PC-3 (cell line): ENCODE data around the gene AUTS2. TPM values are rescaled to one million over a fixed set of nuclear protein-coding genes. Genes with fewer than 3 reads are reported as not detected.

Source experiments
- ATAC-seq: fragments of 200-7000 bp; cut with Tn5 transposase; 2 replicates; pipeline ENCODE4 v1.9.1; 2020; ENCODE audit warnings: mild to moderate bottlenecking, moderate library complexity
- BruUV-seq: library from RNA; stranded (reverse); fragments of 400-500 nt; replicated peaks from 2 replicates; lab custom pipeline; 2021; lab: Mats Ljungman, UMichigan
- CTCF ChIA-PET: fragments of 300-600 bp; sonication (Branson Sonifier 250); formaldehyde crosslinking; loops from one replicate; lab custom pipeline; 2022; ENCODE audit warnings: antibody characterized with exemption; lab: Charles Lee
- POLR2A ChIA-PET: fragments of 300-600 bp; sonication (Branson Sonifier 250); formaldehyde crosslinking; loops from one replicate; lab custom pipeline; 2022; ENCODE audit warnings: antibody characterized with exemption; ENCODE audit not compliant: unreplicated experiment; lab: Charles Lee
- DNase-seq: peaks from one replicate; pipeline ENCODE4 v3.0.0-alpha.2; 2015
- H2AFZ ChIP-seq: fragments of 300-600 bp; sonication (generic); 2 replicates; pipeline ENCODE4 v1.6.0; 2016; ENCODE audit warnings: antibody characterized with exemption, low read length
- H3F3A ChIP-seq: fragments of 300-600 bp; sonication (generic); one replicate; pipeline ENCODE4 v1.6.0; 2017; ENCODE audit warnings: antibody characterized with exemption, low read length, control low read depth, mild to moderate bottlenecking; ENCODE audit not compliant: unreplicated experiment
- H3K27ac ChIP-seq: fragments of 300-600 bp; sonication (generic); 2 replicates; pipeline ENCODE4 v1.5.1; 2016; ENCODE audit warnings: mild to moderate bottlenecking, low read length
- H3K27me3 ChIP-seq: fragments of 300-600 bp; sonication (generic); 2 replicates; pipeline ENCODE4 v1.6.1; 2016; ENCODE audit warnings: low read length, mixed read lengths
- H3K36me3 ChIP-seq: fragments of 300-600 bp; sonication (generic); 2 replicates; pipeline ENCODE4 v1.6.1; 2016; ENCODE audit warnings: low read depth, mixed run types, low read length, mixed read lengths
- H3K4me1 ChIP-seq: fragments of 300-600 bp; sonication (generic); 2 replicates; pipeline ENCODE4 v1.5.1; 2016; ENCODE audit warnings: low read length; ENCODE audit not compliant: insufficient read depth
- H3K4me2 ChIP-seq: fragments of 300-600 bp; sonication (generic); 2 replicates; pipeline ENCODE4 v1.6.0; 2016; ENCODE audit warnings: low read length
- H3K4me3 ChIP-seq: fragments of 300-600 bp; sonication (generic); 2 replicates; pipeline ENCODE4 v1.5.1; 2016; ENCODE audit warnings: mild to moderate bottlenecking, low read length, mixed read lengths
- H3K79me2 ChIP-seq: fragments of 300-600 bp; sonication (generic); 2 replicates; pipeline ENCODE4 v1.6.1; 2017; ENCODE audit warnings: low read length, mixed read lengths
- H3K9ac ChIP-seq: fragments of 300-600 bp; sonication (generic); 2 replicates; pipeline ENCODE4 v1.6.0; 2016; ENCODE audit warnings: mild to moderate bottlenecking, low read length
- H3K9me2 ChIP-seq: fragments of 300-600 bp; sonication (generic); replicated peaks from 2 replicates; pipeline ENCODE4 v1.6.1; 2016; ENCODE audit warnings: mixed run types, low read length, mixed read lengths
- H3K9me3 ChIP-seq: fragments of 300-600 bp; sonication (generic); 2 replicates; pipeline ENCODE4 v1.6.1; 2016; ENCODE audit warnings: low read length, mixed read lengths
- H4K20me1 ChIP-seq: fragments of 300-600 bp; sonication (generic); 2 replicates; pipeline ENCODE4 v1.6.1; 2016; ENCODE audit warnings: low read length, mixed read lengths
- EZH2 ChIP-seq: fragments of 300-600 bp; sonication (generic); IDR thresholded peaks from one replicate; pipeline ENCODE4 v1.6.1; 2017; ENCODE audit warnings: antibody characterized with exemption, mild to moderate bottlenecking, low read length; ENCODE audit not compliant: unreplicated experiment
- EZH2phosphoT487 ChIP-seq: fragments of 300-600 bp; sonication (generic); IDR thresholded peaks from 2 replicates; pipeline ENCODE4 v1.6.1; 2018; ENCODE audit warnings: mild to moderate bottlenecking, antibody characterized with exemption, low read length, borderline replicate concordance
- intact Hi-C: fragments of 100-400 bp; cut with micrococcal nuclease; formaldehyde crosslinking; loops from 2 replicates; pipeline ENCODE4 v1.9.0; 2023
- total RNA-seq: library from RNA; depleted of rRNA; stranded (reverse); fragments of >200 nt; gene quantifications from 2 replicates; pipeline ENCODE4 v1.2.3, GENCODE V29; 2014
- TF ChIP-seq, protein P1 (sequence below): fragments of 300-600 bp; sonication (generic); conservative IDR thresholded peaks from 2 replicates; pipeline ENCODE4 v1.5.1; 2017; ENCODE audit warnings: antibody characterized with exemption, low read depth, mild to moderate bottlenecking, low read length

Gene AUTS2
- total RNA-seq, 1 experiment from 2014 or later: not detected

DNA sequence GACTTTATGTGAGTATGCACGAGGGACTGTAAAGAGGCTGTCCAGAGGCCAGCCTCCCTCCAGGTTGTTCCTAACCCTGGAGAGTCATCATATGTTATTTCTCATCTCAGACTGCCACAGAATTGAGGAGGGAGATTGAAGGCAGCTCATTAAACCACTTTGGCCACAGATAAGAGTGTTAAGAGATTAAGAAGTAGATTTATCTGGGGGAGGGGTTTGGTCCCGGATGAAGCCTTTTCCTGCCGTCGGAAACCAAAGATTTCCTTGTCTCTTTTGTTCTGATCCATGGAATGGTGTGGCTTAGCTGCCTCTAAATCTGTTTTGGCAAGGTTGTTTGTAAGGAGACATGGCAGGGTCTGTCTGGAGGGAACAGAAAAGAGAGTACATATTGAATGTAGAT is 338.8 kb downstream of the AUTS2 start:
- ChIA-PET POLR2A (no interaction called here), CTCF (no interaction called here)
- Histone ChIP-seq H3K9ac (no peak overlapping the region), H4K20me1 (no peaks in the 10 kb centered on the region), H2AFZ (no peak overlapping the region), H3K27ac (no peak overlapping the region), H3K79me2 (no peaks in the 10 kb centered on the region), H3K4me2 (no peak overlapping the region), H3K27me3 (no peaks in the 10 kb centered on the region), H3K9me3 (no peaks in the 10 kb centered on the region; the same call in 1 of the 2 replicates), H3K4me1 (no peaks in the 10 kb centered on the region), H3K36me3 (no peaks in the 10 kb centered on the region), H3K4me3 (no peak overlapping the region), H3K9me2 (no peaks in the 10 kb centered on the region), H3F3A (no peaks in the 10 kb centered on the region)
- no peak for DNase-seq
- ATAC-seq: no peak
- intact Hi-C loops: no loop called here
- no peak for TF ChIP-seq EZH2
- TF ChIP-seq, protein P1, sequence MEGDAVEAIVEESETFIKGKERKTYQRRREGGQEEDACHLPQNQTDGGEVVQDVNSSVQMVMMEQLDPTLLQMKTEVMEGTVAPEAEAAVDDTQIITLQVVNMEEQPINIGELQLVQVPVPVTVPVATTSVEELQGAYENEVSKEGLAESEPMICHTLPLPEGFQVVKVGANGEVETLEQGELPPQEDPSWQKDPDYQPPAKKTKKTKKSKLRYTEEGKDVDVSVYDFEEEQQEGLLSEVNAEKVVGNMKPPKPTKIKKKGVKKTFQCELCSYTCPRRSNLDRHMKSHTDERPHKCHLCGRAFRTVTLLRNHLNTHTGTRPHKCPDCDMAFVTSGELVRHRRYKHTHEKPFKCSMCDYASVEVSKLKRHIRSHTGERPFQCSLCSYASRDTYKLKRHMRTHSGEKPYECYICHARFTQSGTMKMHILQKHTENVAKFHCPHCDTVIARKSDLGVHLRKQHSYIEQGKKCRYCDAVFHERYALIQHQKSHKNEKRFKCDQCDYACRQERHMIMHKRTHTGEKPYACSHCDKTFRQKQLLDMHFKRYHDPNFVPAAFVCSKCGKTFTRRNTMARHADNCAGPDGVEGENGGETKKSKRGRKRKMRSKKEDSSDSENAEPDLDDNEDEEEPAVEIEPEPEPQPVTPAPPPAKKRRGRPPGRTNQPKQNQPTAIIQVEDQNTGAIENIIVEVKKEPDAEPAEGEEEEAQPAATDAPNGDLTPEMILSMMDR: no peak
- BruUV-seq: no TSS peak

DNA sequence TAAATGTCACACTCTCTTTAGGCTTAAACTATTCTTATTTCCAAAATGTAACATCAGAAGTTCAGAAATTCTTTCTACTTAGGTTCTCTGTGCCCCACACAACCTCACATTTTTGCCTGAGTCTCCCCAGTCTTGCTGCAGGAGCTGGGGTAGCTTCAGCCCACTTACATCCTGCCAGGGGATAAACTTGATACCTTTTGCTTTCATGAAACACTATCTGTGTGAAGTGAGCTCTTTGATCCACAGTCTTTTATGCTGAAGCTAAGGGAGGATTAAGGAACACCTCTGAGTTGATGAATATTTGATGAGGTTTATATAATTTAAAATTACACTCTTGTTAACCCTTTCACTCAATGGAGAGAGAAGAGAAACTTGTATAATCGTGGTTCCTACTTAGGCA is 341.0 kb downstream of the AUTS2 start:
- H3K36me3 ChIP-seq: no peaks in the 10 kb centered on the region

DNA sequence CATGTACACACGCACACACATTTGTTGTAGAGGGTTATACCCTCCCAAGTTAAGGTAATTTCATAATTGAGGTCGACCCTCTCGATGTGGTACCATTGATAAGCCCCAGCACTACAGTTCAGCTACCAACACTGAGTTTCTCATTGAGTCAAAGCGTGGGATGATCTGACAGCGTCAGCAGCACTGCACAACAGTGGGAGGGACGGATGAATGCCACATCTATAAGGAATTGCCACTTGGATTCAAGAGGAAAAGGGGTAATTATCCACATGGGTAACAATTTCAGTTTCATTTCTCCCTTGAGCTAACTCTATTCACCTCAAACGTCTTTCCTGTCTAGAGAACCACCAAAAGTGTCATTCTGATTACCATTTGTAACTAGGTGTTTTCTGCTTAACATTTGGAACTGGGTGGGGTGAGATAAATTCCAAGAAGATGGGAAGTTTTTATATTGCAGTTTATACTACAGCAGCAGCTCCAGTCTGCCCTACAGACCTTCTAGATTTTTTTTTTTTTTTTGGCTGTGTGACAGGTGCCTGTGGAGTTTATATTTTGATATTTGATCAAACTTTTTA is 342.9 kb downstream of the AUTS2 start:
- H3K4me1 ChIP-seq: no peaks in the 10 kb centered on the region

More for the DNA sequence above, 341.0 kb downstream of the AUTS2 start:
- Histone ChIP-seq H2AFZ (no peak overlapping the region), H3K4me2 (no peak overlapping the region), H3K27me3 (no peaks in the 10 kb centered on the region), H3K79me2 (no peaks in the 10 kb centered on the region), H3F3A (no peaks in the 10 kb centered on the region), H3K4me1 (no peaks in the 10 kb centered on the region), H3K9me3 (peaks cover 7% of the 10 kb centered on the region; the same call in 1 of the 2 replicates), H4K20me1 (no peaks in the 10 kb centered on the region), H3K4me3 (no peak overlapping the region), H3K27ac (no peak overlapping the region), H3K9ac (no peak overlapping the region), H3K9me2 (no peaks in the 10 kb centered on the region)
- intact Hi-C loops: no loop called here
- CTCF ChIA-PET: no interaction called here
- POLR2A ChIA-PET: no interaction called here
- no TSS peak for BruUV-seq
- no peak for DNase-seq
- ATAC-seq: no peak
- TF ChIP-seq, protein P1: no peak
- no peak for TF ChIP-seq EZH2phosphoT487
- no peak for TF ChIP-seq EZH2

More for the DNA sequence above, 342.9 kb downstream of the AUTS2 start:
- intact Hi-C loops: no loop called here
- no peak overlapping the region for H3K9ac ChIP-seq
- no peak overlapping the region for H2AFZ ChIP-seq
- no peaks in the 10 kb centered on the region for H3K27me3 ChIP-seq
- POLR2A ChIA-PET: no interaction called here
- no peak overlapping the region for H3K4me3 ChIP-seq
- no TSS peak for BruUV-seq
- no peaks in the 10 kb centered on the region for H3K36me3 ChIP-seq
- CTCF ChIA-PET: no interaction called here
- H3K27ac ChIP-seq: no peak overlapping the region
- no peaks in the 10 kb centered on the region for H3K9me2 ChIP-seq
- peaks cover 7% of the 10 kb centered on the region; the same call in 1 of the 2 replicates for H3K9me3 ChIP-seq
- no peaks in the 10 kb centered on the region for H3K79me2 ChIP-seq
- no peak for TF ChIP-seq EZH2
- no peak for TF ChIP-seq EZH2phosphoT487
- TF ChIP-seq, protein P1: no peak
- no peak overlapping the region for H3K4me2 ChIP-seq
- H4K20me1 ChIP-seq: no peaks in the 10 kb centered on the region
- no peak for DNase-seq
- ATAC-seq: no peak
- no peaks in the 10 kb centered on the region for H3F3A ChIP-seq
